Lower leg skin (tissue), 3 donors: Measurements from ENCODE around the gene CPT2.

Experiments used
- CTCF ChIP-seq, 3 donors: fragments of 450-650 bp; IDR thresholded peaks; one replicate each; pipeline ENCODE4 v1.5.1; 2016; ENCODE audit warnings: antibody characterized with exemption in 3 of 3, mild to moderate bottlenecking in 3 of 3, moderate library complexity in 2 of 3
- POLR2A ChIP-seq, 2 donors: fragments of 450-650 bp; IDR thresholded peaks; one replicate each; pipeline ENCODE4 v1.6.1; 2016 to 2017; ENCODE audit warnings: antibody characterized with exemption in 2 of 2, mild to moderate bottlenecking in 1 of 2, moderate library complexity in 1 of 2

GRCh38 chr1:53257454-53258081 lies 60.9 kb downstream of the CPT2 start:
- no peak for TF ChIP-seq CTCF (IDR thresholded peaks at IDR 0.05)
- no peak for TF ChIP-seq POLR2A (IDR thresholded peaks at IDR 0.05)
